IPS DF 19.7 (cell line): ENCODE data around the gene TMEM140.
"Not testable (repeated sequence)": the region's sequence is repeated elsewhere in the genome, so short reads cannot be mapped to it uniquely, and the experiment has no call there.

Experiments
- DNase-seq: peaks from one replicate; pipeline ENCODE4 v3.0.0-alpha.2; 2013; ENCODE audit warnings: low read depth, low spot score

The TMEM140 gene

DNA sequence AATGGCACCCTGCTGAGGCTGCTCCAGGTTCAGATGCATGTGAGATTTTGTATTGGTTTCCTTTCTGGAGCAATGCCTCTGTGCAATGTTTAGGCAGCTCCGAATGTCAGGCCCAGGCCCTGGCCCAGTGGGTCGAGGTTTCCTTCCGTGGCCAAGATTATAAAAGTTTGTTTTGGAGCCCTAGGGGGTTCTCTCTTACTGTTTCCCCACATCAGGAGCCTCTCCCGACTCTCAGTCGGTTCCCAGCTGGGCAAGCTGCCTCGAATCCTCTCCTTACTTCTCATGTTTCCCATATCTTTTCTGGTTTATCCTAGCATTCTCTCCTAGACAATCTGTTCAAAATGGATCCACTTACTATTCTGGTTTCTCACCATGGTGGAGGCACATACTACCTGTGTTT is 11.0 kb downstream of the TMEM140 start:
- no peak for DNase-seq

GRCh38 chr7:135159359-135160085 is 11.7 kb downstream of the TMEM140 start:
- DNase-seq = no peak

GRCh38 chr7:135160098-135160857 is 12.4 kb downstream of the TMEM140 start:
- DNase-seq = no peak

DNA sequence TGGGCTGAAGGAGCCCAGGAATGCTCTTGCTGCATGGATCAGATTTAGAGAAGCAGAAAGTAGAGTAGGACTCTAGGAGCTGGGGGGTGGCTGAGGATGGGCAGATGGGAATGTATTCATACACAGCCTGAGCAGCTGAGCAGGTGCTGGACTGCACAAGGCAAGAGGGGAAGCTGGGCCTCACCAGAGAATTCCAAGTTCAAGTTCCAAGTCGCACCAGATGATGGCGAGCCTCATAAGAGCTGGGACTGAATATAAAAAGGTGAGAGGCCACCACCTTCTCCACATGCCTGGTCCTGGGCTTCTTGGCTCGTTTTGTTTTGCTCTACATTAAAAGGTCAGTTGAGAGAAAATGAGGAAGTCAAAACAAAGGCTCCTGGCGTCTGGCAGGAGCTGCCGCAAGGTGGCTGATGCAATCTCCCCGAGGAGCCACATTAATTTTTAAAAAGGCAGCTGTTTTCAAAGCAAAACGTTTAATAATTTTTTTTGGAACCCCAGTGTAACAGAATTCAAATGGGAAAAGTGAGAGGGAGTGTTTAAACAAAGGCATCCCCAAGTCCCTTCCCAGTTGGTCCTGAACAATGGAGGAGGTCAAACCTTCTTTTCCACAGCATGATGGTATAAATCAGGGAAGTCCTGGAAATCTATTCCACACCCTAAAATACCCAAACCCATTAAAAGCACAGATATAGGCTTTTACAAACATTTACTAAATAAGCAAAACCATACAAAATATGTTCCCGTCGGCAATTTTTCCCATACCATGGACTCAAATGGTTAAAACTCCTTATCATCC is 13.2 kb downstream of the TMEM140 start:
- no peak for DNase-seq

- DNase-seq = no peak
Observed at GRCh38 chr7:135161669-135162068, 13.8 kb downstream of the TMEM140 start.

DNA sequence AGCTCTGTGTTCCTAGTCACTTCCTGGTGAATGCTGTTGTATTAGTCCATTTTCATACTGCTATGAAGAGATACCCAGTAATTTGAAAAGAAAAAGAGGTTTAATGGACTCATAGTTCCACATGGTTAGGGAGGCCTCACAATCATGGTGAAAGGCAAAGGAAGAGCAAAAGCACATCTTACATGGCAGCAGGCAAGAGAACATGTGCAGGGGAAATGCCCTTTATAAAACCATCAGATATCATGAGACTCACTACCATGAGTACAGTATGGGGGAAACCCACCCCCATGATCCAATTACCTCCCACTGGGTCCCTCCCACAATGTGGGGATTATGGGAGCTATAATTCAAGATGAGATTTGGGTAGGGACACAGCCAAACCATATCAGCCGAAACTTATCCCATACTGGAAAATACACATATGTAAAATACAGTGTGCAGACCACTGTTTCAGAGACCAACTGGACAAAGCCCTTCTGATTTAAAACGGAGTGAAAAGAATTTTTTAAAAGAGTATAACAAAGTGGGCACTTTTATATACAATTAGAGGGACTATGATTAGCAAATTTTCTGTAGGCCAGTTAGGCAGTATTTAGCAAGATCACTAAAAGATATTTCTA is 14.6 kb downstream of the TMEM140 start:
- no peak for DNase-seq

DNA sequence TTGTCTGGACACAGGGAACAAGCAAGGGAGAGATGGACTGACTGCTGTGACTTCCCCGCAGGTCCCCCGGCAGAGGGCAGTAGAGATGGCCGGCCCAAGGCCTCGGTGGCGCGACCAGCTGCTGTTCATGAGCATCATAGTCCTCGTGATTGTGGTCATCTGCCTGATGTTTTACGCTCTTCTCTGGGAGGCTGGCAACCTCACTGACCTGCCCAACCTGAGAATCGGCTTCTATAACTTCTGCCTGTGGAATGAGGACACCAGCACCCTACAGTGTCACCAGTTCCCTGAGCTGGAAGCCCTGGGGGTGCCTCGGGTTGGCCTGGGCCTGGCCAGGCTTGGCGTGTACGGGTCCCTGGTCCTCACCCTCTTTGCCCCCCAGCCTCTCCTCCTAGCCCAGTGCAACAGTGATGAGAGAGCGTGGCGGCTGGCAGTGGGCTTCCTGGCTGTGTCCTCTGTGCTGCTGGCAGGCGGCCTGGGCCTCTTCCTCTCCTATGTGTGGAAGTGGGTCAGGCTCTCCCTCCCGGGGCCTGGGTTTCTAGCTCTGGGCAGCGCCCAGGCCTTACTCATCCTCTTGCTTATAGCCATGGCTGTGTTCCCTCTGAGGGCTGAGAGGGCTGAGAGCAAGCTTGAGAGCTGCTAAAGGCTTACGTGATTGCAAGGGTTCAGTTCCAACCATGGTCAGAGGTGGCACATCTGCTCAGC is 16.6 kb downstream of the TMEM140 start:
- no peak for DNase-seq

DNA sequence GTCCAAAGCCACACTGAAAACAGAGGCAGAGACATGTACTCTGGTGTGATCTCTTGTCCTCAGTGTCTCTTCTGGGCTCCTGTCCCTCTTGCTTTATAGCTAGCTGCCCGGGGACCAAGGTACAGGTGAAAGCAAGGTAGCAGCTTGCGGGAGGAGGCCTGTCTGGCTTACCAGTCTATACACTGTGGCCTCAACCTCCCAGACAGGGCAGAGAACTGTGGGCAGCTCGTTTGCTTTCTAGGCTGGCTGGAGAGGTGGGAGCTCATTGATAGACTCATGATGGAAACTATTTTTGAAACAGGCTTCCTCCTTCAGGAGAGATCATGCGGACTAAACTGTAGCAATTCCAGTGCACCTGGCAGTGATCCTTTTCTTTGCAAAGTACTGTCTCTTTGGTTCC is 18.0 kb downstream of the TMEM140 start:
- no peak for DNase-seq

GRCh38 chr7:135166338-135166990 is 18.6 kb downstream of the TMEM140 start:
- no peak for DNase-seq

DNA sequence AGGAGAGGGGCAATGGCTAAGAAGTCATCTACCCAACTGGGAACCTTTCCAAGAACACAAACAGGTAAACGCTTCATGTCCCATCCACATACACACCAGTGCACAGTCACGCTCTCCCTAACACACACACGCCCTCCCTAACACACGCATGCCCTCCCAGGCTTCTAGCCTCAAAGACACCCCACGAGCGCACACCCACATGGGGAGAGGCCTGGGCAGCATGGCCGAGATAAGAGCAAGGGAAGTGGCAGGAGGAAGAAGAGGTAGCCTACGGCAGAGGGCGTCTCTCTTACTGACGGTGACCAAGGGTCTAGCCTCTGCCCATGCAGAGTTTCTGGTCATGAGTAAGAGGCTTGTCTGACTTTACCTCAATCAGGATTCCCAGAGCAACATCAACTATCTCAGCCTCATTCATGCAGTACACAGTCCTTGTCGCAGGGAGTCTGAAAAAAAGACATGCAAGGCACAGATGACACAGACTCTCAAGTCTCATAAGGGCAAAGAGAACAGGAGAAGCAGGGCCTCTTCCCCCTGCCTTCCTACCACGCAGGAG is 19.6 kb downstream of the TMEM140 start:
- DNase-seq = no peak

GRCh38 chr7:135168001-135168400 is 20.1 kb downstream of the TMEM140 start:
- no peak for DNase-seq

- no peak for DNase-seq
Observed at GRCh38 chr7:135168489-135169140, 20.7 kb downstream of the TMEM140 start.

DNA sequence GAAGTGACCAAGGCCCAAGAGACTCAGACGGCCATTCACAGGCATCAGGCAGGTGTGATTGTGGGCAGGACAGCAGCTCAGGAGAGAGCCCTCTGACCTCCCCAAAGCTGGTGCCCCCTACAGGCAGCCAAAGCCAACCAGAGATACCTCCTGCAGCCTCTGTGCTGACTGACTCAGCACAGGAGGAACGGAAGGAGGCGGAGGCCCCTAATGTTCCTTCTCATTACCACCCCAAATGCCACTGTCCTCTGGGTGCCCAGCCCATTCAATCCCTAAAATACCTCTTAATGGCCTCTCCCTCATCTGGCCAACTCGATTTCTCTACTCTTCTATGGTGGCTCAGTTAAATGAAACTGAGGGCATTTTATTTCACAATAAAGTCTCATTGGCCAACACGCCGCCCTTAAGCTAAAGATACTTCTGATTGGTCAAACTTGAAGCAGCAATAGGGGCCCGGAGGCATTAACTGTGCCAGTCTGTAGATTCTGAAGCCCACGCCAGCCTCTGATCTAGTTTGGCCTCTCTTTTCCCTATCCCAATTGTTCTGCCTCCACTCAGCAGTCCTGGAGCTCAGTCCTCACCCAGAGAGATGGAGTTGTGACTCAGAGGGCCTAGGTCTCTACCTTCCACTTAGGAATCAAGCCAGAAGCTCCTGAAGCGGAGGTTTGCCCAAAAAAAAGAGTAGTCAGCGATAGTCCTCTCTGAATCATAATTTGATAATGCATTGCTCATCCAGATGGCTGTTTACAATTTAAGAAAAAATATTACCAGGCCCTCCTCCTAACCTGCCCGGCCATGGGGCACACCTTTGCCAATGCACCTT is 21.5 kb downstream of the TMEM140 start:
- no peak for DNase-seq

GRCh38 chr7:135169964-135170273 is 22.0 kb downstream of the TMEM140 start:
- no peak for DNase-seq

- peak; percentile 54 for DNase-seq
Observed at GRCh38 chr7:135170274-135170997, 22.6 kb downstream of the TMEM140 start, which contains the start of gene CYREN. TSS of gene CYREN (minus strand) at chr7:135170707. CDS start at chr7:135168922, 1,785 bp downstream.

DNA sequence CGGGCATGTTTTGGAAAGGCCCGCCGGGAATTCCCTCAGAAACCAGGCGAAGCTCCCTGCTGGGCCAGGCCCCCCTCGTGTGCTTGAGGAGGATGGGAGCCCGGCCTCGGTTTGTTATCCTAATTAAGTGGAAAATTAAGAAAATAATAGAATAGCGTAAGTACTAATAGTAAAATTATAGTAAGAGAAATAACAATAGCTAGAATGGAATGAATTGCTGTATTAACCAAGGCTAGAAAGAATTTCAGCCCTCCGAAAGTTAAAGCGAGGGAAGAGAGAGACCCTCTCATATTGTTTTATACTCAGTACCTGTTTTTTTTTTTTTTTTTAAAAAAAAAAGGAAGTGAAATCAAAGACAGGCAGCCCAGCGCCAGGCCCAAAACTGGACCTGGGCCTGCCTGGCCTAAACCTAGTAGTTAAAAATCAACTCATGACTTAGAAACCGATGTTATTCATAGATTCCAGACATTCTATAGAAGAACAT is 23.2 kb downstream of the TMEM140 start:
- not testable (repeated sequence) for DNase-seq

DNA sequence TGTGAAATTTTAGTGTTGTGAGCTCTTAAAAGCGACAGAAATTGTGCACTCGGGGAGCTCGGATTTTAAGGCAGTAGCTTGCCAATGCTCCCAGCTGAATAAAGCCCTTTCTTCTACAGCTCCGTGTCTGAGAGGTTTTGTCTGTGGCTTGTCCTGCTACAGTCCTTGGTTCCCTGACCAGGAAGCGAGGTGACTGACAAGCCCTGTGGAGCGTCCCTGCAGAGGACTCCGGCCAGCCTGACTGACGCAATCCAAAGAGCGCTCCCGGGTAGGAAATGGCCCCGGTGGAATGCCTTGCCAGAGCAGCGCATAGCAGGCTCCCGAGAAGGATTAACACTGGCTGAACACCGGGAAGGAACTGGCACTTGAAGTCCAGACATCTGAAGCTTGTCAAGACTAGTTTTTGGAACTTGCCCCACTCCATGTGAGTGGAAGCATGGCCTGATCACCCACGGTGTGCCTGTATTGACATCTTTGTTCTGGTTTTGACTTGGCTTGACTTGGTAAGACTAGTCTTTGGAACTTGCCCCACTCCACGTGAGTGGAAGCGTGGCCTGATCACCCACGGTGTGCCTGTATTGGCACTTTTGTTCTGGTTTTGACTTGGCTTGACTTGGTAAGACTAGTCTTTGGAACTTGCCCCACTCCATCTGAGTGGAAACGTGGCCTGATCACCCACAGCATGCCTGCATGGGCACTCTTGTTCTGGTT is 23.9 kb downstream of the TMEM140 start:
- DNase-seq = not testable (repeated sequence)

GRCh38 chr7:135173916-135174315 is 26.0 kb downstream of the TMEM140 start:
- DNase-seq = not testable (repeated sequence)
